Measurements from ENCODE around the gene QDPR. TPM values are rescaled to one million over a fixed set of nuclear protein-coding genes. Genes with fewer than 3 reads are reported as not detected.

Gene QDPR
- total RNA-seq, 4 donors from 2014 or later: 17.2 to 58.7 (median 35.5) TPM

- ATAC-seq (ENCODE audit: low FRiP score): no peak
- no peak for DNase-seq (ENCODE audit: low spot score)
- TF ChIP-seq, protein P1, sequence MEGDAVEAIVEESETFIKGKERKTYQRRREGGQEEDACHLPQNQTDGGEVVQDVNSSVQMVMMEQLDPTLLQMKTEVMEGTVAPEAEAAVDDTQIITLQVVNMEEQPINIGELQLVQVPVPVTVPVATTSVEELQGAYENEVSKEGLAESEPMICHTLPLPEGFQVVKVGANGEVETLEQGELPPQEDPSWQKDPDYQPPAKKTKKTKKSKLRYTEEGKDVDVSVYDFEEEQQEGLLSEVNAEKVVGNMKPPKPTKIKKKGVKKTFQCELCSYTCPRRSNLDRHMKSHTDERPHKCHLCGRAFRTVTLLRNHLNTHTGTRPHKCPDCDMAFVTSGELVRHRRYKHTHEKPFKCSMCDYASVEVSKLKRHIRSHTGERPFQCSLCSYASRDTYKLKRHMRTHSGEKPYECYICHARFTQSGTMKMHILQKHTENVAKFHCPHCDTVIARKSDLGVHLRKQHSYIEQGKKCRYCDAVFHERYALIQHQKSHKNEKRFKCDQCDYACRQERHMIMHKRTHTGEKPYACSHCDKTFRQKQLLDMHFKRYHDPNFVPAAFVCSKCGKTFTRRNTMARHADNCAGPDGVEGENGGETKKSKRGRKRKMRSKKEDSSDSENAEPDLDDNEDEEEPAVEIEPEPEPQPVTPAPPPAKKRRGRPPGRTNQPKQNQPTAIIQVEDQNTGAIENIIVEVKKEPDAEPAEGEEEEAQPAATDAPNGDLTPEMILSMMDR (IDR thresholded peaks at IDR 0.05): no peak
These were observed 41.8 kb downstream of the QDPR start for GRCh38 chr4:17469931-17470674.

- DNase-seq (ENCODE audit: low spot score) (no peak), ATAC-seq (ENCODE audit: low FRiP score) (no peak)
- TF ChIP-seq, protein P1 (IDR thresholded peaks at IDR 0.05): no peak
These were observed 43.2 kb downstream of the QDPR start for GRCh38 chr4:17468619-17469221.

DNA sequence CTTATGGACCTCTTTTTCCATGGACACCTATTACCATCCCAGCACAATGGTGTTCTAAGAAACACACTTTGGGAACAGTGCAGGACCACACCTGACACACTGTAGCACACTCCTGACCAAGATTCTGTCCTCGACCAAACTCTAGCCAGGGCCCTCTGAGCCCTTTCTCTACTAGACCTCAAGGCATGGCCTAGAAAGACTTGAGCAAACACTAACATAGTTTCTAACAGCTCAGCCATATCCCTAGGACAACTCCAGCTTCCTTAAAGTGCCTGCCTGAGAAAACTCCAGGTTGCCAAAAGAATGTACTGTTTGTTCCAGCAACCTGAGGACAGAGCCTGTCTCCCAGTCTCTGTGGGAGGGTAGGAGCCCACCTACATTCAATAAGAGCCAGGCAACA is 48.3 kb downstream of the QDPR start:
- TF ChIP-seq, protein P1 (IDR thresholded peaks at IDR 0.05): no peak
- DNase-seq (ENCODE audit: low spot score) (no peak), ATAC-seq (ENCODE audit: low FRiP score) (no peak)

- DNase-seq (ENCODE audit: low spot score) (no peak), ATAC-seq (ENCODE audit: low FRiP score) (no peak)
- TF ChIP-seq, protein P1 (IDR thresholded peaks at IDR 0.05): no peak
These were observed 61.6 kb downstream of the QDPR start for GRCh38 chr4:17450269-17450804.

DNA sequence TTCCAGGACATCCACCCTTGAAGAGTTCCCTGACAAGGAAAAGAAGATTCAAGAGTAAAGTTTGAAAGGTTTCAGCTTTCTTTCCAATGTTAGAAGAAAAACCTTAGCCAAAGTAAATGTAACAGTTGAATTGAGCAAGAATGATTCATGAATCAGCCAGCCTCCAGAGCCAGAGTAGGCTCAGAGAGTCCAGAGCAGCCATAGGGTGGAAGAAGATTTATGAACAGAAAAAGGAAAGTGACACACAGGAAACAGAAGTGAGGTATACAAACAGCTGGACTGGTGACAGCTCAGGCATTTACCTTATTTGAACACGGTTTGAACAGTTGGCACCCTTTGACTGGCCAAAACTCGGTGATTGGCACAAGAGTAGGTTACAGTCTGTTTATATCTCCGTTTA is 63.2 kb downstream of the QDPR start:
- TF ChIP-seq, protein P1 (IDR thresholded peaks at IDR 0.05): no peak
- DNase-seq (ENCODE audit: low spot score) (no peak), ATAC-seq (ENCODE audit: low FRiP score) (peak; percentile 68)

DNA sequence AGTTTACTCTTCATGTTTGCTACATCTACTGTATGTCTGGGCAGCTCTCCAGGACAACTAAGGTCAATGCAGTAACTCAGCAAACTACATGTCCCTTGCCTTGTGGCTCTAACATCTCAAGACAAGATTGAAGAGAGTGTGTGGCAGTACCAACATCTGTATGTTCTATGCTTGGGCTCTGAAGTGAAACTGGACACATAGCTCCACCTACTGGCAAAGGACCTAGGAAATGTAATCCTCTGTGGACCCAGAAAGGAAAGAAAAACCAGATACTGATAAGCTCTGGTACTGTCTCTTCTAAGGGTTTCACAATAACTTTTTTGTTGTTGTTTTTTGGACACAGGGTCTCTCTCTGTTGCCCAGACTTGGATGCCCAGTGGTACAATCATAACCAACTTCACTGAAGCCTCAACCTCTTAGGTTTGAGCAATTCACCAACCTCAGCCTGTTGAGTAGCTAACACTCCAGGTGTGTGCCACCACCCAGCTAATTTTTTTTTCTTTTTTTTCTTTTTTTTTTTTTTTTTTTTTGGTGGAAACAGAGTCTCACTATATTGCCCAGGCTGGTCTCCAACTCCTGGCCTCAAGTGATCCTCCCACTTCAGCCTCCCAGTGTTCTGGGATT is 64.1 kb downstream of the QDPR start:
- ATAC-seq (ENCODE audit: low FRiP score) (peak; percentile 93), DNase-seq (ENCODE audit: low spot score) (no peak)
- TF ChIP-seq, protein P1 (IDR thresholded peaks at IDR 0.05): no peak
